K562 (cell line): ENCODE measurements around the gene TBC1D25. TPM values are rescaled to one million over a fixed set of nuclear protein-coding genes. Genes with fewer than 3 reads are reported as not detected.
A peak's percentile ranks its signal among the peaks of the same experiment; 100 is the strongest.

Source experiments
- CREB3L1 ChIP-seq: fragments of 450-650 bp; IDR thresholded peaks from 2 replicates; pipeline ENCODE4 v1.6.1; 2014; ENCODE audit warnings: low read depth, mild to moderate bottlenecking, moderate library complexity, borderline replicate concordance
- CSDE1 ChIP-seq, 2 experiments: fragments of 450-650 bp; IDR thresholded peaks; 2 replicates each; pipeline ENCODE4 v1.6.1; 2016; ENCODE audit warnings: mild to moderate bottlenecking in 1 of 2
- FOSL1 ChIP-seq: fragments of 200-800 bp; sonication (Bioruptor generic); conservative IDR thresholded peaks from 2 replicates; pipeline ENCODE4 v1.6.1; 2016; ENCODE audit warnings: missing genetic modification characterization, missing compliant biosample characterization
- FOXP1 ChIP-seq: sonication (generic); formaldehyde crosslinking; IDR thresholded peaks from 2 replicates; pipeline ENCODE4 v1.8.0; 2022; ENCODE audit warnings: mild to moderate bottlenecking, missing genetic modification reagents
- HBP1 ChIP-seq: fragments of 450-650 bp; formaldehyde crosslinking; IDR thresholded peaks from 2 replicates; pipeline ENCODE4 v1.4.0; 2022; ENCODE audit warnings: missing genetic modification characterization
- HCFC1 ChIP-seq: IDR thresholded peaks from 2 replicates; pipeline ENCODE4 v1.6.1; 2012; ENCODE audit warnings: low read depth, low read length, improper control_type of control experiment
- HDAC2 ChIP-seq: fragments of 450-650 bp; IDR thresholded peaks from 2 replicates; pipeline ENCODE4 v1.6.1; 2016; ENCODE audit warnings: mild to moderate bottlenecking
- HMBOX1 ChIP-seq: sonication (generic); IDR thresholded peaks from 2 replicates; pipeline ENCODE4 v1.6.1; 2016
- HNRNPK ChIP-seq: fragments of 200-400 bp; formaldehyde crosslinking; IDR thresholded peaks from one replicate; pipeline ENCODE4 v1.6.1; 2018; ENCODE audit warnings: mild to moderate bottlenecking, low read depth, low read length; ENCODE audit not compliant: poor library complexity, severe bottlenecking
- IRF9 ChIP-seq: fragments of 450-650 bp; IDR thresholded peaks from 2 replicates; pipeline ENCODE4 v1.6.1; 2016; ENCODE audit warnings: missing biosample characterization, missing genetic modification characterization
- MAZ ChIP-seq, 2 experiments: fragments of 450-650 bp in 1 of 2; sonication (generic) in 1 of 2; formaldehyde crosslinking; IDR thresholded peaks in 1 of 2; conservative IDR thresholded peaks in 1 of 2; 2 replicates each; pipeline versions ENCODE4 v1.4.0 to v1.5.0; 2020; ENCODE audit warnings: mild to moderate bottlenecking in 1 of 2, missing genetic modification reagents in 1 of 2
- NKRF ChIP-seq: fragments of 450-650 bp; IDR thresholded peaks from 2 replicates; pipeline ENCODE4 v1.6.1; 2016; ENCODE audit warnings: borderline replicate concordance
- NR2C1 ChIP-seq, 2 experiments: fragments of 450-650 bp; IDR thresholded peaks; 2 replicates each; pipeline ENCODE4 v1.6.1; 2017; ENCODE audit warnings: mild to moderate bottlenecking in 2 of 2, antibody characterized with exemption in 1 of 2, inconsistent platforms in 1 of 2, missing compliant biosample characterization in 1 of 2, missing genetic modification characterization in 1 of 2
- POLR2B ChIP-seq: fragments of 450-650 bp; IDR thresholded peaks from 2 replicates; pipeline ENCODE4 v1.6.1; 2018; ENCODE audit warnings: low read depth; ENCODE audit not compliant: partially characterized antibody
- RAD51 ChIP-seq: fragments of 450-650 bp; IDR thresholded peaks from 2 replicates; pipeline ENCODE4 v1.7.1; 2016; ENCODE audit warnings: low read depth, mild to moderate bottlenecking, borderline replicate concordance
- USF1 ChIP-seq: sonication (generic); formaldehyde crosslinking; IDR thresholded peaks from 2 replicates; pipeline ENCODE4 v1.9.0; 2022; ENCODE audit warnings: mild to moderate bottlenecking, missing genetic modification reagents
- ZNF212 ChIP-seq: fragments of 450-650 bp; formaldehyde crosslinking; IDR thresholded peaks from 2 replicates; pipeline ENCODE4 v1.4.0; 2020; ENCODE audit warnings: mild to moderate bottlenecking
- ZNF347 ChIP-seq: fragments of 450-650 bp; formaldehyde crosslinking; IDR thresholded peaks from 2 replicates; pipeline ENCODE4 v1.4.0; 2020; ENCODE audit warnings: low read depth, mild to moderate bottlenecking, moderate library complexity
- polyA plus RNA-seq, 8 experiments: library from polyadenylated mRNA; depleted of rRNA in 4 of 8; stranded (reverse) in 5 of 8; unstranded in 3 of 8; fragments of >200 nt; fragmentation: Nextera tagmentation in 2 of 8; fragmentation: Illumina TruSeq in 1 of 8; extraction: Ambion mirVana in 2 of 8; extraction: Trizol in 1 of 8; gene quantifications; 2 replicates each; pipeline versions ENCODE4 v1.2.1 to v1.2.3, GENCODE V29; 2011 to 2014; ENCODE audit warnings: inconsistent platforms in 1 of 8, missing spikeins in 1 of 8
- total RNA-seq, 7 experiments: library from RNA; depleted of rRNA in 6 of 7; stranded (reverse); fragments of >200 nt in 6 of 7; fragmentation: Illumina TruSeq in 2 of 7; extraction: Trizol in 2 of 7; gene quantifications; 2 replicates each; pipeline versions ENCODE4 v1.2.1 to v1.2.3, GENCODE V29; 2011 to 2021; ENCODE audit warnings: low replicate concordance in 1 of 7

TBC1D25 gene
- total and polyA plus RNA-seq, 9 of the 15 experiments (the other 6 are each of a cell fraction or from before 2014, with no cell fraction given): 0.62 to 10.6 (median 3.9) TPM

GRCh38 chrX:48597353-48598264 is 58.1 kb downstream of the TBC1D25 start, which contains the start of gene WDR13 (continued):
- peak; percentile 11 to 26; a peak in 3 of 4 replicates for TF ChIP-seq MAZ (CRISPR knock-in tag; conservative IDR thresholded peaks at IDR 0.05 in 1 of 2, IDR thresholded peaks at IDR 0.05 in 1 of 2)
- TF ChIP-seq HBP1 (CRISPR knock-in tag): 0 out of 2 replicates have a peak, but pooled peaks have one; percentile 65
- TF ChIP-seq ZNF212 (CRISPR knock-in tag): no peak
- TF ChIP-seq HNRNPK: no peak
- 0 out of 2 replicates have a peak, but pooled peaks have one; percentile 9 for TF ChIP-seq RAD51
- peak; percentile 50; the same call in 1 of the 2 replicates for TF ChIP-seq NKRF
- TF ChIP-seq HMBOX1: no peak
- no peak; the same call in 1 of the 2 replicates for TF ChIP-seq USF1 (CRISPR knock-in tag)
- TF ChIP-seq NR2C1 (IDR thresholded peaks at IDR 0.05): peak; percentile 50
- peak; percentile 76 for TF ChIP-seq NR2C1 (tag; IDR thresholded peaks at IDR 0.05)
- TF ChIP-seq POLR2B: peak; percentile 89
- no peak for TF ChIP-seq HDAC2
- TF ChIP-seq CSDE1 (IDR thresholded peaks at IDR 0.05): peak in 1 of 2 experiments; percentile 88; a peak in 2 of 4 replicates
- TF ChIP-seq ZNF347 (CRISPR knock-in tag): no peak
- TF ChIP-seq FOXP1 (CRISPR knock-in tag): 0 out of 2 replicates have a peak, but pooled peaks have one; percentile 54
- peak; percentile 62; the same call in 1 of the 2 replicates for TF ChIP-seq CREB3L1
- peak; percentile 71 for TF ChIP-seq HCFC1
- TF ChIP-seq FOSL1 (tag): peak; percentile 55; the same call in 1 of the 2 replicates
- TF ChIP-seq IRF9: no peak
